ENCODE data around the gene TPTE. TPM values are rescaled to one million over a fixed set of nuclear protein-coding genes. Genes with fewer than 3 reads are reported as not detected.
"Not testable (repeated sequence)": the region's sequence is repeated elsewhere in the genome, so short reads cannot be mapped to it uniquely, and the experiment has no call there.

Gene TPTE
- total and polyA plus RNA-seq, 2 experiments from 2014 or later: not detected

DNA sequence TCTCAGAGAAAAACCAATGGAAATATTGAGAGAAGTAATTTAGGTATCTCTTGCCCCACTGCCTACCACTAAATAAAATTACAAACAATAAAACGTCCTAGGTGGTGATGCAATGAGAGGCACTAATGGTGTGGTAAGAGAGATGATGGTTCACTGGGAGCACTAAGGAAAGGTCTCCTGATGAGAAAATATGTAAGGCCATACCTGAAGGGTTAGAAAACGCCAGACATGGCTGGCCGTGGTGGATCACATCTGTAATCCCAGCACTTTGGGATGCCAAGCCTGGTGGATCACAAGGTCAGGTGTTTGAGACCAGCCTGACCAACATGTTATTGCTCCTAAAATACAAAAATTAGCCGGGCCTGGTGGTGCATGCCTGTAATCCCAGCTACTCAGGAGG is 41.5 kb upstream of the TPTE start:
- H3K4me1 ChIP-seq (ENCODE audit: insufficient read depth); ATAC-seq; H3K9me2 ChIP-seq (ENCODE audit: insufficient read depth); H3K4me3 ChIP-seq; H3K27ac ChIP-seq (ENCODE audit: low read depth); H3K36me3 ChIP-seq (ENCODE audit: insufficient read depth); H3K27ac Mint-ChIP-seq; H3F3A ChIP-seq (replicated peaks; ENCODE audit: low read depth); H3K27me3 ChIP-seq (ENCODE audit: insufficient read depth); H3K4me2 ChIP-seq; H3K4me1 Mint-ChIP-seq; H3K4me3 Mint-ChIP-seq; H3K79me2 ChIP-seq (replicated peaks; ENCODE audit: insufficient read depth); H3K27me3 Mint-ChIP-seq (ENCODE audit: insufficient read depth, low read depth, poor library complexity); H2AFZ ChIP-seq; DNase-seq (ENCODE audit: low spot score); H4K20me1 ChIP-seq (replicated peaks; ENCODE audit: insufficient read depth): not testable (repeated sequence)
- Mint-ChIP-seq H3K36me3 (ENCODE audit: low read depth) (peaks cover 29% of the 10 kb centered on the region), H3K9me3 (peaks cover 64% of the 10 kb centered on the region)

- not testable (repeated sequence) for H3K27ac Mint-ChIP-seq; H3K4me3 ChIP-seq; H3F3A ChIP-seq (replicated peaks; ENCODE audit: low read depth); H3K4me2 ChIP-seq; H3K27me3 ChIP-seq (ENCODE audit: insufficient read depth); H3K79me2 ChIP-seq (replicated peaks; ENCODE audit: insufficient read depth); H3K9me2 ChIP-seq (ENCODE audit: insufficient read depth); ATAC-seq; H3K4me1 ChIP-seq (ENCODE audit: insufficient read depth); H3K36me3 ChIP-seq (ENCODE audit: insufficient read depth); H2AFZ ChIP-seq; H3K4me1 Mint-ChIP-seq; H3K4me3 Mint-ChIP-seq; H4K20me1 ChIP-seq (replicated peaks; ENCODE audit: insufficient read depth); H3K27me3 Mint-ChIP-seq (ENCODE audit: insufficient read depth, low read depth, poor library complexity); H3K27ac ChIP-seq (ENCODE audit: low read depth); DNase-seq (ENCODE audit: low spot score)
- peaks cover 69% of the 10 kb centered on the region for H3K9me3 Mint-ChIP-seq
- peaks cover 21% of the 10 kb centered on the region for H3K36me3 Mint-ChIP-seq (ENCODE audit: low read depth)
Observed at GRCh38 chr21:10484864-10485263, 36.5 kb upstream of the TPTE start.

GRCh38 chr21:10490453-10490852 is 30.9 kb upstream of the TPTE start:
- H4K20me1 ChIP-seq (replicated peaks; ENCODE audit: insufficient read depth); H3K27me3 Mint-ChIP-seq (ENCODE audit: insufficient read depth, low read depth, poor library complexity); H3K27ac ChIP-seq (ENCODE audit: low read depth); H3K4me1 ChIP-seq (ENCODE audit: insufficient read depth); H3K36me3 ChIP-seq (ENCODE audit: insufficient read depth); H3K4me3 ChIP-seq; H3K27me3 ChIP-seq (ENCODE audit: insufficient read depth); H3K27ac Mint-ChIP-seq; H3K9me2 ChIP-seq (ENCODE audit: insufficient read depth); H3F3A ChIP-seq (replicated peaks; ENCODE audit: low read depth); H3K4me1 Mint-ChIP-seq; H3K79me2 ChIP-seq (replicated peaks; ENCODE audit: insufficient read depth); DNase-seq (ENCODE audit: low spot score); ATAC-seq; H2AFZ ChIP-seq; H3K4me3 Mint-ChIP-seq; H3K4me2 ChIP-seq; H3K36me3 Mint-ChIP-seq (ENCODE audit: low read depth): not testable (repeated sequence)
- peaks cover 36% of the 10 kb centered on the region for H3K9me3 Mint-ChIP-seq

DNA sequence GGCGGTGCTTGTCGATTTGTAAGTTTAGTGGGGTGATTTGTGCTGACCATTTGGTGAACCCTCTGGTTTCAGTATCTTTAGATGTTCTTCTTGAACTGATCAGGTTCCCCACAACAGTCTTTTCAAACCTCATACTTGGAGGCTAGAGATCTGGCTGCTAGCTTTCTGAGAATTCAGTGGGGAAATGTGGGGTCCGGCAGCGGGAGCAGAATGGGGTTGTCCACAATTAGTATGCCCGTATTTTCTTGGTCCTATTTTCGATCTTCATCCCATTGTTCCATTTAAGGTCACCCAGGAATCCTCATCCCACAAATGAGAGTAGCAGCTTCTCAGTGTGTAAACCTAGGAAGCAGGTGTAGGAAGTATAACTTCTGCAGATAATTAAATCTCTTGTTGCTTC is 10.3 kb upstream of the TPTE start:
- Histone ChIP-seq H2AFZ (no peak overlapping the region), H3K4me2 (no peak overlapping the region), H3K4me3 (no peak overlapping the region), H3F3A (replicated peaks; ENCODE audit: low read depth) (no peaks in the 10 kb centered on the region), H3K9me2 (ENCODE audit: insufficient read depth) (no peaks in the 10 kb centered on the region), H3K79me2 (replicated peaks; ENCODE audit: insufficient read depth) (no peaks in the 10 kb centered on the region), H3K27me3 (ENCODE audit: insufficient read depth) (no peaks in the 10 kb centered on the region), H3K36me3 (ENCODE audit: insufficient read depth) (peaks cover 5% of the 10 kb centered on the region; the same call in 1 of the 2 replicates), H3K27ac (ENCODE audit: low read depth) (no peak overlapping the region), H3K4me1 (ENCODE audit: insufficient read depth) (no peaks in the 10 kb centered on the region), H4K20me1 (replicated peaks; ENCODE audit: insufficient read depth) (no peaks in the 10 kb centered on the region)
- Mint-ChIP-seq H3K4me1 (no peaks in the 10 kb centered on the region), H3K36me3 (ENCODE audit: low read depth) (peaks cover 26% of the 10 kb centered on the region), H3K9me3 (peaks cover 57% of the 10 kb centered on the region), H3K27ac (no peak overlapping the region), H3K27me3 (ENCODE audit: insufficient read depth, low read depth, poor library complexity) (no peaks in the 10 kb centered on the region), H3K4me3 (no peak overlapping the region)
- ATAC-seq: no peak
- DNase-seq (ENCODE audit: low spot score): no peak
- no peak for TF ChIP-seq JUNB (IDR thresholded peaks at IDR 0.05; ENCODE audit: unreplicated experiment)
- no peak for TF ChIP-seq EZH2phosphoT487 (IDR thresholded peaks at IDR 0.05; ENCODE audit: unreplicated experiment)
- TF ChIP-seq, protein P1, sequence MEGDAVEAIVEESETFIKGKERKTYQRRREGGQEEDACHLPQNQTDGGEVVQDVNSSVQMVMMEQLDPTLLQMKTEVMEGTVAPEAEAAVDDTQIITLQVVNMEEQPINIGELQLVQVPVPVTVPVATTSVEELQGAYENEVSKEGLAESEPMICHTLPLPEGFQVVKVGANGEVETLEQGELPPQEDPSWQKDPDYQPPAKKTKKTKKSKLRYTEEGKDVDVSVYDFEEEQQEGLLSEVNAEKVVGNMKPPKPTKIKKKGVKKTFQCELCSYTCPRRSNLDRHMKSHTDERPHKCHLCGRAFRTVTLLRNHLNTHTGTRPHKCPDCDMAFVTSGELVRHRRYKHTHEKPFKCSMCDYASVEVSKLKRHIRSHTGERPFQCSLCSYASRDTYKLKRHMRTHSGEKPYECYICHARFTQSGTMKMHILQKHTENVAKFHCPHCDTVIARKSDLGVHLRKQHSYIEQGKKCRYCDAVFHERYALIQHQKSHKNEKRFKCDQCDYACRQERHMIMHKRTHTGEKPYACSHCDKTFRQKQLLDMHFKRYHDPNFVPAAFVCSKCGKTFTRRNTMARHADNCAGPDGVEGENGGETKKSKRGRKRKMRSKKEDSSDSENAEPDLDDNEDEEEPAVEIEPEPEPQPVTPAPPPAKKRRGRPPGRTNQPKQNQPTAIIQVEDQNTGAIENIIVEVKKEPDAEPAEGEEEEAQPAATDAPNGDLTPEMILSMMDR (conservative IDR thresholded peaks at IDR 0.05; ENCODE audit: low read depth in 2 of 2): no peak
- TF ChIP-seq ZNF114 (CRISPR knock-in tag; IDR thresholded peaks at IDR 0.05): no peak
- no peak for TF ChIP-seq NANOG (IDR thresholded peaks at IDR 0.05; ENCODE audit: borderline replicate concordance)
- no peak for TF ChIP-seq REST (IDR thresholded peaks at IDR 0.05; ENCODE audit: unreplicated experiment)
- no peak for TF ChIP-seq CREB1 (CRISPR knock-in tag; IDR thresholded peaks at IDR 0.05; ENCODE audit: low read depth)
